Lower leg skin (tissue), 3 donors: ENCODE results near the gene HCAR3.

Experiments used
- CTCF ChIP-seq, 3 donors: fragments of 450-650 bp; IDR thresholded peaks; one replicate each; pipeline ENCODE4 v1.5.1; 2016; ENCODE audit warnings: antibody characterized with exemption in 3 of 3, mild to moderate bottlenecking in 3 of 3, moderate library complexity in 2 of 3
- POLR2A ChIP-seq, 2 donors: fragments of 450-650 bp; IDR thresholded peaks; one replicate each; pipeline ENCODE4 v1.6.1; 2016 to 2017; ENCODE audit warnings: antibody characterized with exemption in 2 of 2, mild to moderate bottlenecking in 1 of 2, moderate library complexity in 1 of 2

- TF ChIP-seq CTCF (IDR thresholded peaks at IDR 0.05) (no peak), POLR2A (IDR thresholded peaks at IDR 0.05) (no peak)
Measured at GRCh38 chr12:122729583-122730214, 13.1 kb upstream of the HCAR3 start.
